Neural progenitor cell (in vitro differentiated cells): ENCODE measurements around the gene SHTN1. TPM values are rescaled to one million over a fixed set of nuclear protein-coding genes. Genes with fewer than 3 reads are reported as not detected.

Experiments used
- DNase-seq: peaks from one replicate; pipeline ENCODE4 v3.0.0-alpha.2; 2016; ENCODE audit warnings: low spot score
- H2AFZ ChIP-seq: fragments of 200-600 bp; sonication (generic); replicated peaks from 2 replicates; pipeline ENCODE4 v1.6.1; 2016; ENCODE audit warnings: antibody characterized with exemption
- H3F3A ChIP-seq: fragments of 200-600 bp; sonication (generic); 2 replicates; pipeline ENCODE4 v1.6.1; 2016; ENCODE audit warnings: antibody characterized with exemption, low read depth
- H3K27ac ChIP-seq: fragments of 200-600 bp; sonication (generic); 2 replicates; pipeline ENCODE4 v1.5.1; 2016; ENCODE audit warnings: mild to moderate bottlenecking
- H3K27me3 ChIP-seq: fragments of 200-600 bp; sonication (generic); 2 replicates; pipeline ENCODE4 v1.6.1; 2016; ENCODE audit warnings: mild to moderate bottlenecking, moderate library complexity
- H3K36me3 ChIP-seq: fragments of 200-600 bp; sonication (generic); 2 replicates; pipeline ENCODE4 v1.5.1; 2016
- H3K4me1 ChIP-seq: fragments of 200-600 bp; sonication (generic); 2 replicates; pipeline ENCODE4 v1.6.1; 2016; ENCODE audit warnings: mixed run types
- H3K4me2 ChIP-seq: fragments of 200-600 bp; sonication (generic); 2 replicates; pipeline ENCODE4 v1.6.1; 2016
- H3K4me3 ChIP-seq: fragments of 200-600 bp; sonication (generic); 2 replicates; pipeline ENCODE4 v1.5.1; 2016
- H3K79me2 ChIP-seq: fragments of 200-600 bp; sonication (generic); 2 replicates; pipeline ENCODE4 v1.6.1; 2016; ENCODE audit warnings: low read depth
- H3K9ac ChIP-seq: fragments of 200-600 bp; sonication (generic); 2 replicates; pipeline ENCODE4 v1.6.1; 2016
- H3K9me3 ChIP-seq: fragments of 200-600 bp; sonication (generic); 2 replicates; pipeline ENCODE4 v1.5.1; 2016; ENCODE audit warnings: low read depth
- H4K20me1 ChIP-seq: fragments of 200-600 bp; sonication (generic); 2 replicates; pipeline ENCODE4 v1.6.1; 2016; ENCODE audit warnings: low read depth
- H3K27ac Mint-ChIP-seq: 3 replicates; pipeline ENCODE4 v1.8.0; 2021; ENCODE audit warnings: mixed read lengths
- H3K27me3 Mint-ChIP-seq: 2 replicates; pipeline ENCODE4 v1.8.0; 2022; ENCODE audit warnings: low read depth, mild to moderate bottlenecking, inconsistent platforms, moderate library complexity, mixed read lengths; ENCODE audit not compliant: insufficient read depth
- H3K36me3 Mint-ChIP-seq: 3 replicates; pipeline ENCODE4 v1.8.0; 2021; ENCODE audit warnings: mixed read lengths
- H3K4me1 Mint-ChIP-seq: 3 replicates; pipeline ENCODE4 v1.8.0; 2021; ENCODE audit warnings: mixed read lengths
- H3K4me3 Mint-ChIP-seq: 3 replicates; pipeline ENCODE4 v1.8.0; 2021; ENCODE audit warnings: mild to moderate bottlenecking, moderate library complexity, mixed read lengths
- H3K9me3 Mint-ChIP-seq: 3 replicates; pipeline ENCODE4 v1.8.0; 2020; ENCODE audit warnings: mixed read lengths
- EZH2 ChIP-seq: fragments of 200-600 bp; sonication (generic); IDR thresholded peaks from 2 replicates; pipeline ENCODE4 v1.6.1; 2017; ENCODE audit warnings: antibody characterized with exemption, mild to moderate bottlenecking, moderate library complexity
- EZH2phosphoT487 ChIP-seq: fragments of 200-600 bp; sonication (generic); IDR thresholded peaks from 2 replicates; pipeline ENCODE4 v1.6.1; 2017; ENCODE audit warnings: antibody characterized with exemption
- total RNA-seq: library from RNA; depleted of rRNA; stranded (reverse); fragments of >200 nt; gene quantifications from 2 replicates; pipeline ENCODE4 v1.2.3, GENCODE V29; 2015; ENCODE audit warnings: low replicate concordance
- TF ChIP-seq, protein P1 (sequence below): fragments of 200-600 bp; sonication (generic); IDR thresholded peaks from 2 replicates; pipeline ENCODE4 v1.5.1; 2017; ENCODE audit warnings: antibody characterized with exemption, mild to moderate bottlenecking

The SHTN1 gene
- total RNA-seq, 1 donor from 2014 or later, result 17.3 TPM

DNA sequence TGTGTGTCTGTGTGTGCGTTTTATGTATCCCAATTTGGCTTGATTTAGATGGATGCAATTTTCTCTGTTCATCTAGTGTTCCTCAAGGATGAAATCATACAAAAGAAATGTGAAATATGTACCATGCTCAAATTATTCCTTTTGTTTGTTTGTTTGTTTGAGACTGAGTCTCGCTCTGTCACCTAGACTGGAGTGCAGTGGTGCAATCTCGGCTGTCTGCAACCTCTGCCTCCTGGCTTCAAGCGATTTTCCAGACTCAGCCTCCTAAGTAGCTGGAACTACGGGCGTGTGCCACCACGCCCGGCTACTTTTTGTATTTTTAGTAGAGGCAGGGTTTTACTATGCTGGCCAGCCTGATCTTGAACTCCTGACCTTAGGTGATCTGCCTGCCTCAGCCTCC, 11.3 kb upstream of the SHTN1 start:
- Mint-ChIP-seq H3K27ac (no peak overlapping the region), H3K4me3 (no peak overlapping the region), H3K9me3 (peaks cover 2% of the 10 kb centered on the region), H3K36me3 (no peaks in the 10 kb centered on the region), H3K4me1 (no peaks in the 10 kb centered on the region), H3K27me3 (peaks cover 4% of the 10 kb centered on the region)
- Histone ChIP-seq H3K27ac (no peak overlapping the region), H2AFZ (no peak overlapping the region), H3K27me3 (no peaks in the 10 kb centered on the region), H3K4me1 (no peaks in the 10 kb centered on the region), H3K79me2 (no peaks in the 10 kb centered on the region), H4K20me1 (no peaks in the 10 kb centered on the region), H3K4me2 (no peak overlapping the region), H3K9ac (no peak overlapping the region), H3F3A (no peaks in the 10 kb centered on the region), H3K36me3 (no peaks in the 10 kb centered on the region), H3K4me3 (no peak overlapping the region), H3K9me3 (no peaks in the 10 kb centered on the region)
- TF ChIP-seq, protein P1, sequence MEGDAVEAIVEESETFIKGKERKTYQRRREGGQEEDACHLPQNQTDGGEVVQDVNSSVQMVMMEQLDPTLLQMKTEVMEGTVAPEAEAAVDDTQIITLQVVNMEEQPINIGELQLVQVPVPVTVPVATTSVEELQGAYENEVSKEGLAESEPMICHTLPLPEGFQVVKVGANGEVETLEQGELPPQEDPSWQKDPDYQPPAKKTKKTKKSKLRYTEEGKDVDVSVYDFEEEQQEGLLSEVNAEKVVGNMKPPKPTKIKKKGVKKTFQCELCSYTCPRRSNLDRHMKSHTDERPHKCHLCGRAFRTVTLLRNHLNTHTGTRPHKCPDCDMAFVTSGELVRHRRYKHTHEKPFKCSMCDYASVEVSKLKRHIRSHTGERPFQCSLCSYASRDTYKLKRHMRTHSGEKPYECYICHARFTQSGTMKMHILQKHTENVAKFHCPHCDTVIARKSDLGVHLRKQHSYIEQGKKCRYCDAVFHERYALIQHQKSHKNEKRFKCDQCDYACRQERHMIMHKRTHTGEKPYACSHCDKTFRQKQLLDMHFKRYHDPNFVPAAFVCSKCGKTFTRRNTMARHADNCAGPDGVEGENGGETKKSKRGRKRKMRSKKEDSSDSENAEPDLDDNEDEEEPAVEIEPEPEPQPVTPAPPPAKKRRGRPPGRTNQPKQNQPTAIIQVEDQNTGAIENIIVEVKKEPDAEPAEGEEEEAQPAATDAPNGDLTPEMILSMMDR, result no peak
- TF ChIP-seq EZH2 (no peak), EZH2phosphoT487 (no peak)
- DNase-seq, result no peak

DNA sequence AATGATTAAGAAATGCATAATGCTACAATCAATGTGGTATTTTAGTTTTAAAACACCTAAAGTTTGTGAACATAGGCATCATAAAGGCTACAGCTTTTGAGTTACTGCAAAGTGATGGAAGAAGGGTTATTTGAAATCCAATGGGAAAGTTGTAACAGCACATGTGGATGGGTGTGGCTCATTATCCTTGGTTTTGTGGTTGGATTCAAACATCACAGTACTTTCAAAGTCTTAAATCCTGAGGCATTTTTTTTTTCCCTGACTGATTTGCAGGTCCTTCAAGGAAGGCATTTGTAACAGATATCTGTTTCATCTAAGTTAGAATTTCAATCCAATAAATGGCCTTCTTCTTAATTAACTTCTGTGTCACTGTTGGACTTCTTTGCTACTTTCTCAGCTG, 9.8 kb upstream of the SHTN1 start:
- no peaks in the 10 kb centered on the region for H3K4me1 ChIP-seq
- no peak overlapping the region for H3K4me3 Mint-ChIP-seq
- no peak for TF ChIP-seq EZH2
- TF ChIP-seq, protein P1, result no peak
- no peak for TF ChIP-seq EZH2phosphoT487
- no peak overlapping the region for H3K4me2 ChIP-seq
- H4K20me1 ChIP-seq, result no peaks in the 10 kb centered on the region
- H2AFZ ChIP-seq, result no peak overlapping the region
- no peaks in the 10 kb centered on the region for H3K27me3 ChIP-seq
- H3K4me1 Mint-ChIP-seq, result no peaks in the 10 kb centered on the region
- H3K9ac ChIP-seq, result no peak overlapping the region
- H3F3A ChIP-seq, result no peaks in the 10 kb centered on the region
- no peak overlapping the region for H3K4me3 ChIP-seq
- peaks cover 4% of the 10 kb centered on the region for H3K27me3 Mint-ChIP-seq
- no peaks in the 10 kb centered on the region for H3K36me3 Mint-ChIP-seq
- no peaks in the 10 kb centered on the region for H3K36me3 ChIP-seq
- no peaks in the 10 kb centered on the region for H3K79me2 ChIP-seq
- no peak overlapping the region for H3K27ac ChIP-seq
- H3K9me3 Mint-ChIP-seq, result peaks cover 2% of the 10 kb centered on the region
- H3K27ac Mint-ChIP-seq, result no peak overlapping the region
- H3K9me3 ChIP-seq, result no peaks in the 10 kb centered on the region
- no peak for DNase-seq

DNA sequence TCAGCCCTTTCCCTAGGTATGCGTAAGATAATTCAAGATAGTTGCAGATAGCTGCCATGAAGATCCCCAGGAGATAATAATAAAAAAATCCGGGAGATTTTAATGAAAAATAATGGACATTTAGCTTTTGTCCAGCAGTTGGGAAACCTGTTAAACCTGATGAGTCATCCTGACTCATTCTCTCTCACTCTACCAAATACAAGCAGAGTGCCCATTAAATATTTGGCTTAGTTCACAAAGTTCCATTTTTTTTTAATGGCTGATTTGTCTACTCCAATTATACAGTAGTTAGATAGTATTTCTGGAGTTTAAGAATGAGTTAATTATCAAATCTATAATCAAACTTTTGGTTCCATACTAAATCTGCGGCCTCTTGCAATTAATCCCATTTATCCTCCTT, 2.1 kb upstream of the SHTN1 start:
- Mint-ChIP-seq H3K27me3 (peaks cover 5% of the 10 kb centered on the region), H3K4me1 (peaks cover 7% of the 10 kb centered on the region), H3K9me3 (peaks cover 2% of the 10 kb centered on the region), H3K36me3 (peaks cover 2% of the 10 kb centered on the region), H3K27ac (no peak overlapping the region), H3K4me3 (no peak overlapping the region)
- no peak overlapping the region for H2AFZ ChIP-seq
- H3K9me3 ChIP-seq, result no peaks in the 10 kb centered on the region
- H3K27ac ChIP-seq, result no peak overlapping the region
- no peaks in the 10 kb centered on the region for H3K36me3 ChIP-seq
- no peak for DNase-seq
- no peak overlapping the region for H3K9ac ChIP-seq
- H3K4me2 ChIP-seq, result no peak overlapping the region
- peaks cover 4% of the 10 kb centered on the region for H3K4me1 ChIP-seq
- peaks cover 19% of the 10 kb centered on the region for H3K79me2 ChIP-seq
- H4K20me1 ChIP-seq, result no peaks in the 10 kb centered on the region
- H3K4me3 ChIP-seq, result no peak overlapping the region
- no peaks in the 10 kb centered on the region for H3F3A ChIP-seq
- TF ChIP-seq EZH2phosphoT487, result no peak
- no peak for TF ChIP-seq EZH2
- TF ChIP-seq, protein P1, result no peak
- H3K27me3 ChIP-seq, result no peaks in the 10 kb centered on the region
